NCI-H1105 (cell line): ENCODE measurements around the gene DRC7.
"Not testable (repeated sequence)": the region's sequence is repeated elsewhere in the genome, so short reads cannot be mapped to it uniquely, and the experiment has no call there.

Source experiments
- DNase-seq: peaks from one replicate; lab custom pipeline; 2025; lab: John Stamatoyannopoulos, UW

DRC7 gene

DNA sequence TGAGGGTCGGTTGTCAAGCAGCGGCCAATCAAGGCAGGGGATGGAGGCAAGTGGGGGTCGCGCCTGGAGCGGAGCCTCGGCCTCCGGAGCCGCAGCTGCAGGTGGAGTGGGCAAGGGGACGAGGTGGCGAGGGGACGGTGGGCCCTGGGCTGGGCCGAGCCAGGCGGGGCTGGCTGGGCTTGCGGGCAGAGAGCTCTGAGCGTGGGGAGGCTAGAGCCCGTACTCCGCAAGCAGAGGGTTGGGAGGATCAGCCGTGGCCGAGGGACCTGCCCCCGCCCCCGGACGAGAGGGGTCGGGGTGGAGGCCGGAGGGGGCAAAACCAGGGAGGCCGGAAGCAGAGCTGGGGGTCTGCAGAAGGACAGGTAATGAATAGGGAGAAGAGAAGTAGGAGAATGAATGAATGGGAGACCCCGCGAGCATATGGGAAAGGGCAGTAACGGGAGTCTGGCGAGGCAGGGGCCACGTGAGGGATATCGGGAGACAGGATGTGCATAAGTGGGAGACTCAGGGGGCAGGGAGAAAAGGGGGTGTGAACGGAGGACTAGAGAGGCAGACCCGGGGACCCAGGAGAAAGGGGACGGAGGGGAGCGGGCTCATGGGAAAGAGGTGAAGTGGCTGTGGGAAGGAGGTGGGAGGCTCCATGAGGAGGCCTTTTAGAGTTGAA is 41.3 kb downstream of the DRC7 start, which contains the start of gene KATNB1:
KATNB1 (plus strand) TSS at position 16 of the 664 bp plus-strand sequence. CDS start 1,474 bp downstream, outside the sequence.
- no peak for DNase-seq

DNA sequence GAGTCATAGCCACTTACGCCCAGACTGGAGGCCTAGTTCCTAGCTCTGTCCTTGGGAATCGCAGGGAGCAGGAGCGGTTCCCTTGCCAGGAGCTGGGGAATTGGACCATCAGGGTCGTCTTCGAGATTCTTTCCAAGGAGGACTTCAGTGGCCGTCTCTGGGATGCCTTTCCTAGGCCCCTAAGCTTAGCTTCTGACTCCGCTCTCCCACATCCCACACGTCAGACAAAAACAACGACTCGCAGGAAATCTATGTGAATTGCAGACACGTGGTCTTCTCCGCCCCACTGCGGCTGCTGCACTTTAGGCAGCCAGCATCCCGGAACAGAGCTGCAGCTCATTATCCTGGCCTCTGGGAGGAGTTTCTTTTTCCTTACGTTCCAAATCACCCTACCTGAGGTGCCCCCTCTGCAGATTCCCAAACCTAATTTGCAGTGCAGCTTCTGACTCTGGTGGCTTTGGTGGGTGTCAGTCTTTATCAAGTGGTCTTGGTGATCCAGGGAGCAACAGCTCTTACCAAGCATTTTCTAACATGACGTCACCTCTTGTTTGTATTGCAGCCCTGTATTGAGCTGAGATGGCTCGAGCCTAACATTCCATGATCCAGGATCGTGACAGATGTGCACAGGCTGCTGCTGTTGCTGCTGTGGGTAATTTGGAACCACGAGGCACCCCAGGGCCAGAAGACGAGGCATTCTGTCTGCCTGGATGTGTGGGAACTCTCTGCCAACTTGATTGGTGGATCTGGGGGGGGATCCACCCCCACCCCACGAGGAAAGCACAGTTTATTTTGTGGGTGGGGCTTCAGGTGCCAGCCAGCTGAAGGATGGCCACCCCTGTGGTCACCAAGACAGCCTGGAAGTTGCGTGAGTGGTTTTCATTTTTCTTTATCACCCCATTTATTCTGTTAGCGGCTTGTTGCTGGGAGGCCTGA is 42.1 kb downstream of the DRC7 start:
- DNase-seq = peak; percentile 14

DNA sequence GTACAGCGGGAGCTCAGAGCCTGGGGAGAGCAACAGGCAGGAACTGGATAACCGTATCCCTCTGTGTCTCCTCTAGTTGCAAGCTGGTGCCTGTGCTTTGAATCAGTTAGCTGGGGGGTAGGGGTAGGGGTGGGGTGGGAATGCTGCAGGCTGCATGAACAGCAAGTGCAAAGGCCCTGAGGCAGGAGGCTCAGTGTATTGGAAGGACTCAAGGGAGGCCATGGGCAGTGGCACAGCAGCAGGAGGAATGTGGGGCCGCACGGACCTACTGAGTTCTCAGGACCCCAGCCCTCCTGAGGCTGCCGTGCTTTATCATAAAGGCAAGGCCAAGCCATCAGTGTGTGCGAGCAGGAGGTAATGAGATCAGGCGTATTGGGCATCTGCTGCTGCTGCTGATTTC is 44.2 kb downstream of the DRC7 start:
- no peak for DNase-seq

DNA sequence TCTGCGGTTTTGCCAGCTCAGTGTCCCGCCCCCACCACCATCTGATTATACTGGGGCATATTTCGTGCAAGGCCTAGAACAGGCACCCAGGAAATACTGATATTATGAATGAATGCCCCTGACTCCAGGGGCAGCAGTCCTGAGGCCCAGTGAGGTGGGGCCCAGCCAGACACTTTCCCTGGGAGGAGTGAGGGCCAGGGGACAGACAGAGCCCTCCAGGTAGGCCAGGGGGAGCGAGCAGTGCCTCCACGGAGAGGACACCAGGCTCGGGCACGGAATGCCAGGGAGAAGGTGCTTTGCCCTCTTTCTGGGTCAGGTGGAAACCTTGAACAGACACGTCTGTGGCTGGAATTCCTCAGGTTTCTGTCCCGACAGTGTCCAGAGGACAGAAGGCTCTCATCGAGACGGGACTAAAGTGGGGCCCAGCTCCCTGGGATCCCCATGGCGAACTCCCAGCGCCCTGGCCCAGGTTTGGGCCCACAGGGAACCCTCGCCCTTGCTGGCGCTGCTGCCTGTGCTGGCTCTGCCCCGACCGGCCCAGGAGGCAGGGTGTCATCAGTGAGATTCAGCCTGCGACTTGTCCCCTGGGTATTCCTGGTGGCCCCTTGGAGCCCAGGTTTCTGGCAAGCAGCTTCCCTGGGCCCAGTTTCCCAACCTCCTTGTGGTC is 45.3 kb downstream of the DRC7 start:
- DNase-seq = no peak

DNA sequence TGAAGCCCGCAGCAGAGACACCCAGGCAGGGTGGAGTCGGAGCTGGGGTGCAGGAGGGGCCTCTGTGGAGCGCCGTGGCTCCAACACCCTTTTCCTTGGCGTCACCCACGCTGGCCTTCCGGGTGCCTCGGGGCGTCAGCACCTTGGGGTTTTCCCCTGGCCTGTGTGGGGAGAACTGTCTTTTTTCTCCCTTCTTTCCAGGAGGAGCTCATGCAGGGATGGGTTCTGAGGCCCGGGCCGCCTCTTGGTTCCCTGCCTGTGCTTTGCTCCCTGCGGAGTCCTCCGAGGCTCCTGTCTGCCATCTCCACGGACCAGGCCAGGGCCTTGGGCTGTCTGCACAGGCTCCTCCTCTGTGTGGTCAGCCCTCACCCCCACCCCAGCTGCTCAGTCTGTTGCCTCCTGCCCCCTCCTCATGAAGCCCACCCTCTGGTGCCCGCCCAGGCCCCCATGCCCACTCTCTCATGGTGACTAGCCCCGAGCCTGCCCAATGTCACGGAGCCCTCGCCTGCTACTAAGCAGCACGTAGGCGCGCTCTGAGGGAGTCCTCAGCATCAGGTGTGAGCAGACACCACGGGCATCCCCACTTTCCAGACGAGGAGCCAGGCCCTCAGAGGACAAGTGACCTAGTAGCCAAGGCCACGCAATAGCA is 45.9 kb downstream of the DRC7 start:
- DNase-seq = no peak

DNA sequence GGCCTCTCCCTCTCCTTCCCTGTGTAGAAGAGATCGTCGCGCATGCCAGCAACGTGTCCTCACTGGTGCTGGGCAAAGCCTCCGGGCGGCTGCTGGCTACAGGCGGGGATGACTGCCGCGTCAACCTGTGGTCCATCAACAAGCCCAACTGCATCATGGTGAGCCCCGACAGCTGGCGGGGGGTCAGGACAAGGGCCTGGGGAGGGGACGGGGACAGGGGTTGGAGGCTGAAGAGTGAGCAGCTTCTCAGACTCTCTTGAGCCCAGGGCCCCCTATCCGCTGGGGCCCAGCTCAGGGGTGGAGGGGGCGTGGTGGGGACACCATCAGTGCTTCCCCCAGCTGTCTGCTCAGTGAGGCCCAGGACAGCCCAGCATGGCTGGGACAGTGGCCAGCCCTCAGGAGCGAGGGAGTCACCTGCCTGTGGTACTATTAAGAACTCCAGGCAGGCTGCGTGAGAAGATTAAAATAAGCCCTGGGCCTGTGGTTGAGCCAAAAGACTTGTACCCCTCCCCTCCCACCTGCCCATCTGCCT is 47.1 kb downstream of the DRC7 start:
- DNase-seq = no peak

DNA sequence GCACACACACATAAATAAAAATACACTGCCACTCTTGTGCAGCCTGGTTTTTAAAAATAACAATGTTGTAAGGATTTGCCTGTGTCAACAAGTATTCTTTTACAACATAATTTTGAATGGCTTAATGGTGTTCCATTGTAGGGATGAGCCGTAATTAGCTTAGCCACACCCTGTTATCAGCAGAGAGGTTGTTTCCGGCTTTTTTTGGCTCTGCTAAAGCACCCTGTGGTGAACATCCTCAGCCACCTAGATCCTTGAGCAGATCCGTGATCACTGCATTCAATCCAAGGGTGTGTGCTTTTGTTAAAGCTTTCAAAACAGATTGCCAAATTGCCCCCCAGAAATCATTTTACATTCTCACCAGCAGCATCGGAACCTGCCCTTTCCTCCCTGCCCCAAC is 47.9 kb downstream of the DRC7 start:
- no peak for DNase-seq

DNA sequence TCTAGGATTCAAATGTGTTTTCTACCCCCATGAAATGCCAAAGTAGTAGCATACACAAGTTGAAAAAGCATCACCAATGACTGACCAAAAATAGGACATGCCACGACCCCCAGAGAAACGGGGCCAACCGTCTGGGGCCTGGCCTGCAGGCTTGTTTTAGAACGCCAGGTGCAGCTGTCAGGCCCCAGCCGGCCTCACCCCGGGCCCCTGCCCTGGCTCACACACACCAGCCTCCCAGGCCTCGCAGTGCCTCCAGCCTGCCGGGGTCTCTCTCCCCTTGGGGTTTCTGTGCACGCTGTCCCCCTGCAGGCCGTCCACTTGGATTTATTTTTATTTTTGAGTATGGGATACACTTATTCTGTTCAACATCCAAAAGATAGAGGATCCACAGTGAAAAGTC is 48.9 kb downstream of the DRC7 start:
- no peak for DNase-seq

DNA sequence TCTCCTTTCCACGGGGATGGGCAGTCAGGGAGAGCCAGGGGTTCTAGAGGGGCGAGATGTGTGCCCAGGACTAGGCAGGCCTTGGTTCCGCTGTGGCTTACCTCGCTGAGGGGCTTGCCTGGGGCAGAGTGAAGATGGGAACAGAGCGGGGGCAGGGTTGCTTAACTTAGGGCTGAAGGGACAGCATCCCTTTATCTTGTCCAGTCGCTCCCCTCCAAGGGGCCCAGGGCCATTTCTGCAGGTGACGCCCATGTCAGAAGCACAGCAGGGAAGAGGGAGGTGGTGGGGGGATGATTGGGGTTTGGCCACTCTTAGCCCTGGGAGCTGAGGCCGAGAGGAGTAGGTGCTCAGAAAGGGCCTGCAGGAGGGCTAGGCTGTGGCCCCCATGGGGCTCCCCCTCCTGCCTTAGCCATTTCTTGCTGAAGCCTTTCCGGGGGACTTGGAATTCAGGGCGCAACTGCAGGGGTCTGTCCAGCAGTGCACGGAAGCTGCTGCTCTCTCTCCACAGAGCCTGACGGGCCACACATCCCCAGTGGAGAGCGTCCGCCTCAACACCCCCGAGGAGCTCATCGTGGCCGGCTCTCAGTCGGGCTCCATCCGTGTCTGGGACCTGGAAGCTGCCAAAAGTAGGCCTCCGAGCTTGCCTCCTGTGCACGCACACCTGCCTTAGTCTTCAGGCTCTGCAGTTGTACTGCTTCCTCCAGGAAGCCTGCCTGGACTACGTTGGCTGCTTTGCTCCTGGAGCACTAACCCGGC is 49.5 kb downstream of the DRC7 start:
- DNase-seq = no peak

DNA sequence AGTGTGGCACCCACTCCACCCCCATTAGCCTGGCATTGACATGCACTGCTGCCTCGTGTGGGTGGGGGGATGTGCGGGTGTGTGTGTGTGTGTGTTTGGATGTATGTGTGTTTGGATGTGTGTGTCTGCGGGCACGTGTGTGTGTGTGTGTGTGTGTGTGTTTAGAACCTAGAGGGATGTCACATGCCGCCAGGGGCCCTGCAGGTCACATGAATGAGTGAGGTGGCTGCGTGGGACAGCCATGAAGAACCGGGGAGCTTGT is 50.0 kb downstream of the DRC7 start:
- DNase-seq = no peak

DNA sequence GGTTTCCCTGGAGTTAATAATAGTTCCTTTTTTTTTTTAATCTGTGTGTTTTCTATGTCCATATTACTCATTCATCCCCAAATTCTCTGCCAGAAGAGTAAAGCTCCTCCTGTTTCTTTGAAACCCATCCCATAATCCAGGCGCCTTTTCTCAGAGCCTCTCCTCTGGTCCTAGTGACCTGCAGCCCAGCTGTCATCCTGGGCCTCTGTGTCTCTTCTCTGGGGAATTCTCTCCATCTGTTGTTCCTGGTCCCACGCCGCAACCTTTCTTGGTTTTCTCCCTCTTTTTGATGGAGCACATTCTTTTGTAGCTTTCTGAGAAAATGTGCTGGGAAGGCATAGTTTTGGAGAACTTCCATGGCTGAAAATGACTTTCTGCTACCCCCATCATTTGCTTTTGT is 51.2 kb downstream of the DRC7 start:
- DNase-seq = no peak

DNA sequence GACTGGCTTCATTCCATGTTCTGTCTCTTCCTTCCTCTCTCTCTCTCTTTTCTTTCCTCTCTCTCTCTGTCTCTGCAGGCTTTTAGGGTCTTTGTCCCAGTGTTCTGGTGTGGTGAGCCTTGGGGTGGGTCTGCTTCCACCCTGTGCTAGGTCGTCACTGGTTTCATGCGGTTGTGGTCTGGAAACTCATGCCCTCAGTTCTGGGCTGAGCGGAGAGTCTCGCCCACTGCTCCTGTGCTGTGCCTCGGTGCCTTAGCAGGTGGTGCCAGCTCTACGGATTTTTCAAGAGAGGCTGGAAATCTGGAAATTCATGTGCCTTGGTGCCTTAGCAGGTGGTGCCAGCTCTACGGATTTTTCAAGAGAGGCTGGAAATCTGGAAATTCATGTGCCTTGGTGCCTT is 51.7 kb downstream of the DRC7 start:
- DNase-seq = not testable (repeated sequence)

DNA sequence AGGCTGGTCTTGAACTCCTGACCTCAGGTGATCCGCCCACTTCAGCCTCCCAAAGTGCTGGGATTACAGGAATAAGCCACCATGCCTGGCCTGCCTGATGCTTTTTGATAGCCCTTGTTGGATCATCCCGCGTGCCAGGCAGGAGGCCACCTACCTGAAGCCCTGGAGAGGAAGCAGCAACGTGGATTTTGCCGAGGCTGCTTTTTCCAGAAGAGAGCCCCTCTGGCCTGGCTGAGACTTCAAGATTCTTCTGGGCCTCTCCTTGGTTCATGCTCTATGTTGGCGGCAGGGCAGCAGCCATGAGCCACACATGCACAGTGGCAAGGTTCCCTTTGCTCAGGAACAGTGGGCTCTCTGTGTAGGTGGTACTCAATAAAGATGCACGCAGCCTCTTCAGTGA is 52.5 kb downstream of the DRC7 start:
- no peak for DNase-seq

DNA sequence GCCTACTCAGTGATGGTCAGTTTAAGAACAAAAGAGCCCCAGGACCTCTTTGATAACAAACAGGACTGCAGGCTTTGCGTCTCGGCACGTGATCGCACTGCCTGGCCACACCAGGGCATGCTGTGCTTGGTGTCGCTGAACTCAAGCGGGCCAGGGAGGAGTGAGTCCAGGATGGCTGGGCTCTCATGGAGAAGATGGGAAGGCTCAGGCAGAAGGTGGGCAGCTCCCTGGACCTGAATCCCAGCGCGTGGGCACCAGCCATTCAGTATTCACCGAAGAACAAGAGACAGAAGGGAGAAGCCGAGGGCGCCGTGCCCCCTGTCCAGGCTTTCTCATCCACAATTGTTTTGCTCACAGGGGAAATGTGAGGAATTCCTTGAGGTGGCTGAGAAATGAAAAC is 52.9 kb downstream of the DRC7 start:
- DNase-seq = no peak

DNA sequence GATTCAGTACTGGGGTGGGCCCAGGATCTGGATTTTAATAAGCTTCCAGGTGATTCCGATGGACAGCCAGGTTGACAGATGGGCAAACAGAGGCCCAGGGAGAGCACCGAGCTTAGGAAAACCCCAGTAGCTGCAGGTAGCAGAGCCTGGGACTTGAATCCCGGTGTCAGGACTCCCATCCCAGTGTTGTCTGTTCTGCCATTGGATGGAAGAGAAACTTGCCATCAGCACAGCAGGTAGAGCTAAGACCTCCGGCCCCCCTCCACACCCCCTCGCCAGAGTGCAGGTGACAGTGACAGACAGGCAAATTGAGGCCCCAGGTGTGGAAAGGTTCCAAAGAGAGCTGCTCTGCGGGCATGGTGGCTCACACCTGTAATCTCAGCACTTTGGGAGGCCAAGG is 53.4 kb downstream of the DRC7 start:
- no peak for DNase-seq

DNA sequence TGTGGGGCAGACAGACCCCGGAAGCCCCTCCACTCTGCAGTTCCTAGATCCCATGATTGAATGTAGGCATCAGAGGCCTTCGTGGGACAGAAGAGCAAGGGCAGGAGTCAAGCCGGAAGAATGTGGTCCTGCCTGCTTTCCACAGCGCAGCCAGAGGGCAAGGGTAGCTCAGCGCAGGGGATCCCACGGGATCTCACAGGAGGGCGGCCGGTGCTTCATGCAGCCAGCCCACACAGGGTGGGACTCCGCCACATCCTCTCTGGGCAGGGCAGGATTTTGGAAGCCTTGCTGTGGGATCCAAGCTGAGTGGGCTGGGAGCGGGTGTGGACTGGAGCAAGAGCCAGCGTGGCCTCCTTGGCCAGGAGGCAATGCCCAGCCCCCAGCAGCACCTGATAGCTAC is 54.0 kb downstream of the DRC7 start:
- no peak for DNase-seq

DNA sequence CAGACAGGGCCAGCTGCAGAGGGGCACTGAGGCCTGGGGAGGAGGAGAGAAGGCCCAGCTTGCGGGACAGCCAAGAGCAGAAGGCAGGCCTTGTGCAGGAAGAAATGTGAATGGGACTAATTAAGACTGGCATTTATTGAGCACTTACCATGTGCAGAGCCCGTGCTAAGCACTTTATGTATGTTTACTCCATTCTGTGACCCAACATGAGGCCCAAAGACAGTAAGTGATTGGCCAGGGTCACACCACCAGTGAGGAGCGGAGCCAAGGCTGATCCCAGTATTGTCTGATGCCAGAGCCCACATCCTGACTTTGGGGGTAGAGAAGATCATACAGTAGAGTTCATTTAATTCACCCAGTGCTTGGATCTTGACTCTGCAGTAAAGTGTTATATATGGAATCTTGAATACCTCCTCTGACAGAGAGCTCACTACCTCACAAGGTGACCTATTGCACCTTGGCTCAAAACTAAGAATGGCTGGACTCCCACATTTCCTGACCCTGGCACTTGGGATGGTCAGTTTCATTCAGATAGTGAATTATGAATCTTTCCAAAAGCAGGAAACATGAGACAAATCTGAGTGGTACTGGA is 54.6 kb downstream of the DRC7 start:
- DNase-seq = no peak

DNA sequence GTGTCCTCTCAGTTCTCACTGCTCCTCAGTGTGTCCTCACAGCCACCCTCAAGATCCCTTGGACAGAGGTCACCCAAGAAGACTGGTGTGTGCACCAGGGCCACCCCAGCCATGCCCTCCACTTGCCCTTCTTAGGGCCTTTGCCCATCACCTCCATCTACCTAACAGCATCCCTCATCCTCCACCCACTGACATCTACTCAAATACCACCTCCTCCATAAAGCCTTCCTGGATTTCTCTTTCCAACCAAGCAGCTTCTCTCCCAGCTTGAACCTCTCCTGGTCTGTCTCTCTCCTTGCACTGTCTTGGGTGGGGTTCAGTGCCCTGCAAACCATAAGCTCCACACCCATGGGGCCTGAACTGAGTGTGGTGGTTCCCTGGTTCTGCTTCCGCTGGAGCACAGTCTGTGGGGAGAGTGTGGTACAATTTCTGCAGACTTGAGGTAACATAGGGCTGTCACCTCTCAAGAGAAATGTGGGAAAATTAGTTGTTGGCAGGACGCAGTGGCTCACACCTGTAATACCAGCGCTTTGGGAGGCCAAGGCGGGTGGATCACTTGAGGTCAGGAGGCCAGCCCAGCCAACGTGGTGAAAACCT is 55.3 kb downstream of the DRC7 start:
- no peak for DNase-seq

DNA sequence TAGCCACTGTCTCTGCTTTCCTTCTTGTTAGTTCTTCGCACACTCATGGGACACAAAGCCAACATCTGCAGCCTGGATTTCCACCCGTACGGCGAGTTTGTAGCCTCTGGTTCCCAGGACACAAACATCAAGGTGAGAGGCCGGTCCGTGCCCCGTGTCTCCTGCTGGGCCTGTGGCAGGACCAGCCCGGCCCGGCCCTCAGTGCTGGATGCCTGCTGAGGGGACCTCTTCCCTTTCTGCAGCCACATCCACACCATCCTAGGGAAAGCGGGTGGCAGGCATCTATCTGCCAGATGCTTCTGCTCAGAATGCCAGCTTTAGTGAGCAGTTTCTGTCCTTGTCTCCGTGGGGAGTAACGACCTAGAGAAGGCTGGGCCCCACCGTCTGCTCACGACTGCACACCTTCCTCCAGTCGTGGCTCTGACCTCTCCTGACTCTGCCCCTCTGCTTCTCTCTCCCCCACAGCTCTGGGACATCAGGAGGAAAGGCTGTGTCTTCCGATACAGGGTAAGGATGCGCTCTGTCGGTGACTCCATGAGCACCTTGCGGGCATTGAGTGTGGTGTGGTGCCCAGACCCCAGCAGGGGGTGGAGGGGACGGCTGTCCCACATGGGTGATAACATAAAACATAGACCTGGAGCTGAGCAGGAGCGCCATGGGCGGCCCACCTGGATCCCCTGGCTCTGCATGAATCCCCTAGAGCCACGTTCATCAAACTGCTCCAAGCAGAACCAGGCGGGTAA is 56.4 kb downstream of the DRC7 start:
- no peak for DNase-seq
